ENCODE data around the gene C11orf58. TPM values are rescaled to one million over a fixed set of nuclear protein-coding genes. Genes with fewer than 3 reads are reported as not detected.
A peak's percentile ranks its signal among the peaks of the same experiment; 100 is the strongest.

Gene C11orf58
- total RNA-seq, 1 donor from 2014 or later, result 40.9 TPM

GRCh38 chr11:16806791-16807190 lies 68.3 kb downstream of the C11orf58 start:
- no peak overlapping the region for H3K27ac ChIP-seq

GRCh38 chr11:16807306-16807705 lies 68.9 kb downstream of the C11orf58 start:
- no peak overlapping the region for H3K4me3 ChIP-seq
- no peak for DNase-seq (ENCODE audit: low spot score in 2 of 2)
- H3K36me3 ChIP-seq, result no peaks in the 10 kb centered on the region
- no peaks in the 10 kb centered on the region for H3K9me3 ChIP-seq
- H3K4me1 ChIP-seq, result peaks cover 0 to 13% of the 10 kb centered on the region in 2 donors
- H3K27ac ChIP-seq, result no peak overlapping the region
- no peak for TF ChIP-seq CTCF (IDR thresholded peaks at IDR 0.05)
- H3K27me3 ChIP-seq, result no peaks in the 10 kb centered on the region
- intact Hi-C loops (cut with DNase I), result no loop called here

More at GRCh38 chr11:16806791-16807190, 68.3 kb downstream of the C11orf58 start:
- intact Hi-C loops (cut with DNase I), result no loop called here
- Histone ChIP-seq H3K27me3 (no peaks in the 10 kb centered on the region), H3K4me3 (no peak overlapping the region), H3K9me3 (no peaks in the 10 kb centered on the region), H3K4me1 (peaks cover 0 to 13% of the 10 kb centered on the region in 2 donors), H3K36me3 (peaks cover 0 to under 1% of the 10 kb centered on the region in 2 donors)
- TF ChIP-seq CTCF (IDR thresholded peaks at IDR 0.05), result no peak
- DNase-seq (ENCODE audit: low spot score in 2 of 2), result peak in 1 of 2 donors; percentile 65
